HEK293 (cell line): ENCODE data around the gene PRRT1.
A peak's percentile ranks its signal among the peaks of the same experiment; 100 is the strongest.

Source experiments
- ELK4 ChIP-seq: IDR thresholded peaks from 2 replicates; pipeline ENCODE4 v1.6.1; 2011; ENCODE audit warnings: mild to moderate bottlenecking, low read depth, low read length, borderline replicate concordance
- GLIS1 ChIP-seq: fragments of 450-650 bp; formaldehyde crosslinking; IDR thresholded peaks from 2 replicates; pipeline ENCODE4 v1.5.1; 2016; ENCODE audit warnings: missing biosample characterization, missing genetic modification characterization
- KLF16 ChIP-seq: fragments of 450-650 bp; formaldehyde crosslinking; IDR thresholded peaks from 2 replicates; pipeline ENCODE4 v1.5.1; 2017; ENCODE audit warnings: missing biosample characterization, missing genetic modification characterization
- MZF1 ChIP-seq: fragments of 450-650 bp; formaldehyde crosslinking; IDR thresholded peaks from 2 replicates; pipeline ENCODE4 v1.5.1; 2017; ENCODE audit warnings: missing biosample characterization, missing genetic modification characterization, borderline replicate concordance
- REPIN1 ChIP-seq: fragments of 450-650 bp; formaldehyde crosslinking; IDR thresholded peaks from 2 replicates; pipeline ENCODE4 v1.5.1; 2017; ENCODE audit warnings: missing biosample characterization, missing genetic modification characterization, low read depth
- SP2 ChIP-seq: fragments of 450-650 bp; formaldehyde crosslinking; IDR thresholded peaks from 2 replicates; pipeline ENCODE4 v1.5.1; 2016; ENCODE audit warnings: missing biosample characterization, missing genetic modification characterization
- SP3 ChIP-seq: fragments of 450-650 bp; formaldehyde crosslinking; IDR thresholded peaks from 2 replicates; pipeline ENCODE4 v1.5.1; 2016; ENCODE audit warnings: missing biosample characterization, missing genetic modification characterization
- ZBTB11 ChIP-seq: fragments of 450-650 bp; formaldehyde crosslinking; conservative IDR thresholded peaks from 2 replicates; pipeline ENCODE4 v1.5.1; 2016; ENCODE audit warnings: low read depth, missing biosample characterization, missing genetic modification characterization
- ZBTB17 ChIP-seq: fragments of 450-650 bp; formaldehyde crosslinking; IDR thresholded peaks from 2 replicates; pipeline ENCODE4 v1.5.1; 2016; ENCODE audit warnings: missing biosample characterization, missing genetic modification characterization
- ZBTB48 ChIP-seq: fragments of 450-650 bp; formaldehyde crosslinking; IDR thresholded peaks from 2 replicates; pipeline ENCODE4 v1.5.1; 2016; ENCODE audit warnings: missing biosample characterization, missing genetic modification characterization
- ZEB2 ChIP-seq: fragments of 450-650 bp; formaldehyde crosslinking; IDR thresholded peaks from 2 replicates; pipeline ENCODE4 v1.5.1; 2016; ENCODE audit warnings: missing biosample characterization, missing genetic modification characterization
- ZNF266 ChIP-seq: fragments of 450-650 bp; formaldehyde crosslinking; IDR thresholded peaks from 2 replicates; pipeline ENCODE4 v1.5.1; 2016; ENCODE audit warnings: missing biosample characterization, missing genetic modification characterization, low read depth
- ZNF311 ChIP-seq: fragments of 450-650 bp; formaldehyde crosslinking; IDR thresholded peaks from 2 replicates; pipeline ENCODE4 v1.5.1; 2017; ENCODE audit warnings: missing biosample characterization, missing genetic modification characterization, borderline replicate concordance
- ZNF341 ChIP-seq: fragments of 450-650 bp; formaldehyde crosslinking; IDR thresholded peaks from 2 replicates; pipeline ENCODE4; 2016; ENCODE audit warnings: low read depth, missing biosample characterization, missing genetic modification characterization
- ZNF366 ChIP-seq: fragments of 450-650 bp; formaldehyde crosslinking; conservative IDR thresholded peaks from 2 replicates; pipeline ENCODE4 v1.5.1; 2016; ENCODE audit warnings: missing biosample characterization, missing genetic modification characterization
- ZNF391 ChIP-seq: fragments of 450-650 bp; formaldehyde crosslinking; IDR thresholded peaks from 2 replicates; pipeline ENCODE4 v1.5.1; 2016; ENCODE audit warnings: low read depth, missing biosample characterization, missing genetic modification characterization, borderline replicate concordance
- ZNF394 ChIP-seq: fragments of 450-650 bp; formaldehyde crosslinking; IDR thresholded peaks from 2 replicates; pipeline ENCODE4 v1.5.1; 2016; ENCODE audit warnings: missing biosample characterization, missing genetic modification characterization, mild to moderate bottlenecking, moderate library complexity, borderline replicate concordance
- ZNF426 ChIP-seq: fragments of 450-650 bp; formaldehyde crosslinking; IDR thresholded peaks from 2 replicates; pipeline ENCODE4 v1.5.1; 2017; ENCODE audit warnings: missing biosample characterization, missing genetic modification characterization, mild to moderate bottlenecking, inconsistent platforms, moderate library complexity
- ZNF792 ChIP-seq: fragments of 450-650 bp; formaldehyde crosslinking; IDR thresholded peaks from 2 replicates; pipeline ENCODE4 v1.5.1; 2016; ENCODE audit warnings: missing biosample characterization, missing genetic modification characterization
- ZNF843 ChIP-seq: fragments of 450-650 bp; formaldehyde crosslinking; IDR thresholded peaks from 2 replicates; pipeline ENCODE4 v1.5.1; 2016; ENCODE audit warnings: missing biosample characterization, missing genetic modification characterization
- ZSCAN23 ChIP-seq: fragments of 450-650 bp; formaldehyde crosslinking; IDR thresholded peaks from 2 replicates; pipeline ENCODE4 v1.5.1; 2016; ENCODE audit warnings: missing biosample characterization, missing genetic modification characterization
- TF ChIP-seq, protein P1 (sequence below): fragments of 450-650 bp; formaldehyde crosslinking; IDR thresholded peaks from 2 replicates; pipeline ENCODE4 v1.5.1; 2016; ENCODE audit warnings: missing biosample characterization, missing genetic modification characterization
- TF ChIP-seq, protein P2 (sequence below): fragments of 450-650 bp; formaldehyde crosslinking; IDR thresholded peaks from 2 replicates; pipeline ENCODE4 v1.5.1; 2016; ENCODE audit warnings: missing biosample characterization, missing genetic modification characterization
- TF ChIP-seq, protein P3 (sequence below): fragments of 450-650 bp; formaldehyde crosslinking; IDR thresholded peaks from 2 replicates; pipeline ENCODE4 v1.5.1; 2017; ENCODE audit warnings: missing biosample characterization, missing genetic modification characterization
- TF ChIP-seq, protein P4 (sequence below): fragments of 450-650 bp; formaldehyde crosslinking; IDR thresholded peaks from 2 replicates; pipeline ENCODE4 v1.5.1; 2017; ENCODE audit warnings: missing biosample characterization, mild to moderate bottlenecking, missing genetic modification characterization, moderate library complexity

PRRT1 gene

DNA sequence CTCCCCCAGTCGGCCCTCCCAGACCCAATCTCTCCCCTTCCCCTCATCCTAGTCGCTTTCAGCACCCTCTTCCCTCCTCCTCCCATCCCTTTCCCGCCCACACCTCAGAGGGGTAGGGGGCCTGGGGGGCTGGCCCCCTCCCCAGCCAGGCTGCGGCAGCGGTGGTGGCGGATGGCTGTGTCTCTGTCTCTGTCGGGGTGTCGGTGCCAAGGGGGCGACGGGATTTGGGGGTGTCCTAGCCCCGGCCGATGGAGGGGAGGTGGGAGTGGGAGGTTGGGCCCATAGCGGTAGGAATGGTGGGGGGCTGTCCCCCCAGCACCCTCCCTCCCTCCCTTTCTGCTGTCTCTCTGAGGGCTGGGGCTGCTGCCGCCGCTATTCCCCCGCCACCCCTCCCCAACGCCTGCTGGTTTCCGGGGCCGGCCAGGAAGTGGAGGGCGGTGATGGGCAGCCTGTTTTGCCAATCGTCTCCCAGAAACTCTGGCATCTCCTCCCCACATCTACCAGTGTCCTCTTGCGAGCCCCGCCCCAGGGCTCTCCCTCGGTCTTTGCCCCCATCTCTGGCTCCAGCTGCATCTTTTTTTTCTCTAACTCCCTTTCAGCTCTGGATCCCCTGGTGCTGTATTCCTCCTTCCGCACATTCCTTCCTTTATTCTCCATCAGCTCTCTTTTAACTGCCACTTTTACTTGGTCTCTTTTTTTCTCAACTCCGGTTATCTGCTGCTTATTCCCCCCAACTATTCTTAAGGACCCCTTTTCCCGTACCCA is 24.2 kb upstream of the PRRT1 start, which contains the start of gene AGPAT1 (continued):
- TF ChIP-seq, protein P1, sequence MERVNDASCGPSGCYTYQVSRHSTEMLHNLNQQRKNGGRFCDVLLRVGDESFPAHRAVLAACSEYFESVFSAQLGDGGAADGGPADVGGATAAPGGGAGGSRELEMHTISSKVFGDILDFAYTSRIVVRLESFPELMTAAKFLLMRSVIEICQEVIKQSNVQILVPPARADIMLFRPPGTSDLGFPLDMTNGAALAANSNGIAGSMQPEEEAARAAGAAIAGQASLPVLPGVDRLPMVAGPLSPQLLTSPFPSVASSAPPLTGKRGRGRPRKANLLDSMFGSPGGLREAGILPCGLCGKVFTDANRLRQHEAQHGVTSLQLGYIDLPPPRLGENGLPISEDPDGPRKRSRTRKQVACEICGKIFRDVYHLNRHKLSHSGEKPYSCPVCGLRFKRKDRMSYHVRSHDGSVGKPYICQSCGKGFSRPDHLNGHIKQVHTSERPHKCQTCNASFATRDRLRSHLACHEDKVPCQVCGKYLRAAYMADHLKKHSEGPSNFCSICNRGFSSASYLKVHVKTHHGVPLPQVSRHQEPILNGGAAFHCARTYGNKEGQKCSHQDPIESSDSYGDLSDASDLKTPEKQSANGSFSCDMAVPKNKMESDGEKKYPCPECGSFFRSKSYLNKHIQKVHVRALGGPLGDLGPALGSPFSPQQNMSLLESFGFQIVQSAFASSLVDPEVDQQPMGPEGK: peak; percentile 99
- TF ChIP-seq ZNF366 (tag by site-specific recombination) (peak; percentile 94), ELK4 (0 out of 2 replicates have a peak, but pooled peaks have one; percentile 34), ZNF394 (tag by site-specific recombination) (no peak), KLF16 (tag by site-specific recombination) (peak; percentile 39; the same call in 1 of the 2 replicates), ZNF311 (no peak), MZF1 (tag by site-specific recombination) (0 out of 2 replicates have a peak, but pooled peaks have one; percentile 19), REPIN1 (tag by site-specific recombination) (peak; percentile 41; the same call in 1 of the 2 replicates), ZNF391 (peak; percentile 20; the same call in 1 of the 2 replicates), SP3 (tag by site-specific recombination) (peak; percentile 83), ZNF266 (tag by site-specific recombination) (no peak), ZNF843 (tag by site-specific recombination) (no peak), ZNF792 (tag by site-specific recombination) (no peak), ZBTB11 (tag by site-specific recombination) (peak; percentile 81), ZEB2 (tag by site-specific recombination) (peak; percentile 34; the same call in 1 of the 2 replicates), ZBTB17 (tag by site-specific recombination) (peak; percentile 75), SP2 (tag by site-specific recombination) (peak; percentile 97), GLIS1 (tag by site-specific recombination) (peak; percentile 55; the same call in 1 of the 2 replicates), ZNF426 (tag by site-specific recombination) (no peak), ZNF341 (tag by site-specific recombination) (peak; percentile 99), ZSCAN23 (tag by site-specific recombination) (peak; percentile 41; the same call in 1 of the 2 replicates), ZBTB48 (tag by site-specific recombination) (no peak; the same call in 1 of the 2 replicates)
- TF ChIP-seq, protein P2, sequence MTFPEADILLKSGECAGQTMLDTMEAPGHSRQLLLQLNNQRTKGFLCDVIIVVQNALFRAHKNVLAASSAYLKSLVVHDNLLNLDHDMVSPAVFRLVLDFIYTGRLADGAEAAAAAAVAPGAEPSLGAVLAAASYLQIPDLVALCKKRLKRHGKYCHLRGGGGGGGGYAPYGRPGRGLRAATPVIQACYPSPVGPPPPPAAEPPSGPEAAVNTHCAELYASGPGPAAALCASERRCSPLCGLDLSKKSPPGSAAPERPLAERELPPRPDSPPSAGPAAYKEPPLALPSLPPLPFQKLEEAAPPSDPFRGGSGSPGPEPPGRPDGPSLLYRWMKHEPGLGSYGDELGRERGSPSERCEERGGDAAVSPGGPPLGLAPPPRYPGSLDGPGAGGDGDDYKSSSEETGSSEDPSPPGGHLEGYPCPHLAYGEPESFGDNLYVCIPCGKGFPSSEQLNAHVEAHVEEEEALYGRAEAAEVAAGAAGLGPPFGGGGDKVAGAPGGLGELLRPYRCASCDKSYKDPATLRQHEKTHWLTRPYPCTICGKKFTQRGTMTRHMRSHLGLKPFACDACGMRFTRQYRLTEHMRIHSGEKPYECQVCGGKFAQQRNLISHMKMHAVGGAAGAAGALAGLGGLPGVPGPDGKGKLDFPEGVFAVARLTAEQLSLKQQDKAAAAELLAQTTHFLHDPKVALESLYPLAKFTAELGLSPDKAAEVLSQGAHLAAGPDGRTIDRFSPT (tag by site-specific recombination): 0 out of 2 replicates have a peak, but pooled peaks have one; percentile 39
- TF ChIP-seq, protein P3, sequence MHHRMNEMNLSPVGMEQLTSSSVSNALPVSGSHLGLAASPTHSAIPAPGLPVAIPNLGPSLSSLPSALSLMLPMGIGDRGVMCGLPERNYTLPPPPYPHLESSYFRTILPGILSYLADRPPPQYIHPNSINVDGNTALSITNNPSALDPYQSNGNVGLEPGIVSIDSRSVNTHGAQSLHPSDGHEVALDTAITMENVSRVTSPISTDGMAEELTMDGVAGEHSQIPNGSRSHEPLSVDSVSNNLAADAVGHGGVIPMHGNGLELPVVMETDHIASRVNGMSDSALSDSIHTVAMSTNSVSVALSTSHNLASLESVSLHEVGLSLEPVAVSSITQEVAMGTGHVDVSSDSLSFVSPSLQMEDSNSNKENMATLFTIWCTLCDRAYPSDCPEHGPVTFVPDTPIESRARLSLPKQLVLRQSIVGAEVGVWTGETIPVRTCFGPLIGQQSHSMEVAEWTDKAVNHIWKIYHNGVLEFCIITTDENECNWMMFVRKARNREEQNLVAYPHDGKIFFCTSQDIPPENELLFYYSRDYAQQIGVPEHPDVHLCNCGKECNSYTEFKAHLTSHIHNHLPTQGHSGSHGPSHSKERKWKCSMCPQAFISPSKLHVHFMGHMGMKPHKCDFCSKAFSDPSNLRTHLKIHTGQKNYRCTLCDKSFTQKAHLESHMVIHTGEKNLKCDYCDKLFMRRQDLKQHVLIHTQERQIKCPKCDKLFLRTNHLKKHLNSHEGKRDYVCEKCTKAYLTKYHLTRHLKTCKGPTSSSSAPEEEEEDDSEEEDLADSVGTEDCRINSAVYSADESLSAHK: 0 out of 2 replicates have a peak, but pooled peaks have one; percentile 11
- TF ChIP-seq, protein P4, sequence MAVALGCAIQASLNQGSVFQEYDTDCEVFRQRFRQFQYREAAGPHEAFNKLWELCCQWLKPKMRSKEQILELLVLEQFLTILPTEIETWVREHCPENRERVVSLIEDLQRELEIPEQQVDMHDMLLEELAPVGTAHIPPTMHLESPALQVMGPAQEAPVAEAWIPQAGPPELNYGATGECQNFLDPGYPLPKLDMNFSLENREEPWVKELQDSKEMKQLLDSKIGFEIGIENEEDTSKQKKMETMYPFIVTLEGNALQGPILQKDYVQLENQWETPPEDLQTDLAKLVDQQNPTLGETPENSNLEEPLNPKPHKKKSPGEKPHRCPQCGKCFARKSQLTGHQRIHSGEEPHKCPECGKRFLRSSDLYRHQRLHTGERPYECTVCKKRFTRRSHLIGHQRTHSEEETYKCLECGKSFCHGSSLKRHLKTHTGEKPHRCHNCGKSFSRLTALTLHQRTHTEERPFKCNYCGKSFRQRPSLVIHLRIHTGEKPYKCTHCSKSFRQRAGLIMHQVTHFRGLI: no peak
